H1 (cell line): Measurements from ENCODE around the gene GBX1. TPM values are rescaled to one million over a fixed set of nuclear protein-coding genes. Genes with fewer than 3 reads are reported as not detected.

Source experiments
- CHD7 ChIP-seq: fragments of 300-600 bp; sonication (generic); IDR thresholded peaks from 2 replicates; pipeline ENCODE4 v1.7.1; 2012; ENCODE audit warnings: low read length, moderate library complexity, mild to moderate bottlenecking, inconsistent platforms; ENCODE audit not compliant: insufficient replicate concordance
- KDM4A ChIP-seq: IDR thresholded peaks from one replicate; pipeline ENCODE4 v1.7.1; 2012; ENCODE audit warnings: low read depth, mild to moderate bottlenecking, moderate library complexity, low read length, inconsistent platforms; ENCODE audit not compliant: severe bottlenecking
- NRF1 ChIP-seq: IDR thresholded peaks from 2 replicates; pipeline ENCODE4 v1.6.1; 2011; ENCODE audit warnings: mild to moderate bottlenecking, low read depth, low read length, improper control_type of control experiment
- RNF2 ChIP-seq: fragments of 200-900, 300-1000 bp; sonication (generic); IDR thresholded peaks from 2 replicates; pipeline ENCODE4 v1.7.1; 2016; ENCODE audit warnings: borderline replicate concordance, low read depth, mild to moderate bottlenecking, antibody characterized with exemption, low read length; ENCODE audit not compliant: poor library complexity, severe bottlenecking; ENCODE audit errors: missing control alignments
- SRF ChIP-seq: IDR thresholded peaks from 2 replicates; pipeline ENCODE4 v1.6.1; 2011; ENCODE audit warnings: mild to moderate bottlenecking, low read depth, low read length, moderate library complexity
- polyA plus RNA-seq, 7 experiments: library from polyadenylated mRNA; depleted of rRNA in 3 of 7; stranded (reverse) in 5 of 7; unstranded in 2 of 7; fragments of >200 nt in 5 of 7; fragments of 200-250 nt in 2 of 7; gene quantifications; 1 replicate in 5 of 7; 2 replicates in 1 of 7; 4 replicates in 1 of 7; pipeline versions ENCODE4 v1.2.1 to v1.2.3, GENCODE V29; 2011 to 2013; ENCODE audit warnings: missing spikeins in 2 of 7, mixed read lengths in 2 of 7
- total RNA-seq: library from RNA; stranded (reverse); fragmentation: NEBNext Ultra II Directional; extraction: Animal tissue kit (Norgen Biotek cat#: 25700); gene quantifications from 2 replicates; pipeline ENCODE4 v1.2.1, GENCODE V29; 2021

GBX1 gene
- total and polyA plus RNA-seq, 2 of the 8 experiments (the other 6 are each of a cell fraction or from before 2014, with no cell fraction given), result not detected

GRCh38 chr7:151179287-151179860 is 11.9 kb upstream of the GBX1 start (continued):
- TF ChIP-seq CHD7, result no peak
- TF ChIP-seq SRF, result no peak
- no peak for TF ChIP-seq KDM4A
- TF ChIP-seq RNF2, result no peak
- no peak for TF ChIP-seq NRF1
